Parathyroid adenoma (tissue), 2 donors: Measurements from ENCODE around the gene CACNA1C.

Source experiments
- H2AFZ ChIP-seq: fragments of 300-600 bp; sonication (generic); one replicate; pipeline ENCODE4 v1.7.0; 2017; ENCODE audit warnings: antibody characterized with exemption, mild to moderate bottlenecking
- H3K27ac ChIP-seq: fragments of 300-600 bp; sonication (generic); one replicate; pipeline ENCODE4 v1.7.0; 2017
- H3K27me3 ChIP-seq: fragments of 300-600 bp; sonication (generic); one replicate; pipeline ENCODE4 v1.7.0; 2017; ENCODE audit warnings: low read length; ENCODE audit not compliant: control insufficient read depth, insufficient read depth
- H3K36me3 ChIP-seq: fragments of 300-600 bp; sonication (generic); one replicate; pipeline ENCODE4 v1.7.0; 2017; ENCODE audit warnings: low read length; ENCODE audit not compliant: control insufficient read depth, insufficient read depth
- H3K4me1 ChIP-seq: fragments of 300-600 bp; sonication (generic); one replicate; pipeline ENCODE4 v1.7.0; 2017; ENCODE audit warnings: control low read depth
- H3K4me2 ChIP-seq: fragments of 300-600 bp; sonication (generic); one replicate; pipeline ENCODE4 v1.7.0; 2017; ENCODE audit warnings: low read length
- H3K4me3 ChIP-seq: fragments of 300-600 bp; sonication (generic); one replicate; pipeline ENCODE4 v1.7.0; 2017; ENCODE audit warnings: low read depth, low read length
- H3K79me2 ChIP-seq: fragments of 300-600 bp; sonication (generic); one replicate; pipeline ENCODE4 v1.7.0; 2017; ENCODE audit warnings: control low read depth
- H3K9ac ChIP-seq: fragments of 300-600 bp; sonication (generic); one replicate; pipeline ENCODE4 v1.7.0; 2017; ENCODE audit warnings: mild to moderate bottlenecking
- H3K9me3 ChIP-seq: fragments of 300-600 bp; sonication (generic); one replicate; pipeline ENCODE4 v1.7.0; 2017; ENCODE audit warnings: low read length; ENCODE audit not compliant: control insufficient read depth
- CTCF ChIP-seq: fragments of 300-600 bp; sonication (generic); IDR thresholded peaks from one replicate; pipeline ENCODE4 v1.7.0; 2017; ENCODE audit warnings: antibody characterized with exemption, mild to moderate bottlenecking
- donor health status: primary hyperparathyroidism.

Gene CACNA1C

GRCh38 chr12:2248087-2248900, 195.5 kb downstream of the CACNA1C start:
- no peaks in the 10 kb centered on the region for H3K4me1 ChIP-seq
- no peak overlapping the region for H3K4me2 ChIP-seq
- no peak overlapping the region for H3K27ac ChIP-seq
- H3K27me3 ChIP-seq = no peaks in the 10 kb centered on the region
- no peak overlapping the region for H3K4me3 ChIP-seq
- H3K9ac ChIP-seq = no peak overlapping the region
- TF ChIP-seq CTCF = no peak
- H3K36me3 ChIP-seq = no peaks in the 10 kb centered on the region
- H3K79me2 ChIP-seq = no peaks in the 10 kb centered on the region
- H3K9me3 ChIP-seq = no peaks in the 10 kb centered on the region
- no peak overlapping the region for H2AFZ ChIP-seq

- Histone ChIP-seq H2AFZ (no peak overlapping the region), H3K27ac (no peak overlapping the region)
Observed at GRCh38 chr12:2248901-2249381, 196.2 kb downstream of the CACNA1C start.

DNA sequence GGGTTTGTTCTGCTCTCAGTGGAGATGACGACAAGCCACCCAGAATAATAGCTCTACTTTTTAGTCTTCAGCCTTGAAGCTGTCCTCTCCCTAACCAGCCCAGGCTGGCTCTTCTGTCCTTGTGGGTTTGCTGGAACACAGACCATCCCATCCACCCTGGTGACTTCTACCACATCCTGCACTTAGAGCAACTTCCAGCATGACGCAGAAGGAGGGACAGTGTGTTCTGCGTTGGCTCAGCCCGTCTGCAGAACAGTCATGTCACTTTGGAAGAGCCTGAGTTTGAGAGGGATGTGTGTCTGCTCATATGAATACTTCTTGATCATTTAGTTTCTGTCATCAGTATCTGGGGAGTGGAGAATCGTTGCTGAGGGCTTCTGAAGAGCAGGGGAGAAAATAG, 198.0 kb downstream of the CACNA1C start:
- Histone ChIP-seq H2AFZ (no peak overlapping the region), H3K4me3 (no peak overlapping the region), H3K27me3 (no peaks in the 10 kb centered on the region), H3K4me1 (no peaks in the 10 kb centered on the region), H3K79me2 (no peaks in the 10 kb centered on the region), H3K9ac (no peak overlapping the region), H3K27ac (no peak overlapping the region), H3K36me3 (no peaks in the 10 kb centered on the region), H3K9me3 (no peaks in the 10 kb centered on the region), H3K4me2 (no peak overlapping the region)
- TF ChIP-seq CTCF = no peak

More at GRCh38 chr12:2248901-2249381, 196.2 kb downstream of the CACNA1C start:
- Histone ChIP-seq H3K27me3 (no peaks in the 10 kb centered on the region), H3K79me2 (no peaks in the 10 kb centered on the region), H3K4me2 (no peak overlapping the region), H3K4me3 (no peak overlapping the region), H3K9me3 (no peaks in the 10 kb centered on the region), H3K36me3 (no peaks in the 10 kb centered on the region), H3K4me1 (no peaks in the 10 kb centered on the region), H3K9ac (no peak overlapping the region)
- TF ChIP-seq CTCF = no peak

GRCh38 chr12:2251526-2252209, 198.9 kb downstream of the CACNA1C start:
- no peak overlapping the region for H3K4me3 ChIP-seq
- H3K36me3 ChIP-seq = no peaks in the 10 kb centered on the region
- no peaks in the 10 kb centered on the region for H3K9me3 ChIP-seq
- H2AFZ ChIP-seq = no peak overlapping the region
- H3K4me1 ChIP-seq = no peaks in the 10 kb centered on the region
- no peaks in the 10 kb centered on the region for H3K79me2 ChIP-seq
- no peak for TF ChIP-seq CTCF
- no peak overlapping the region for H3K9ac ChIP-seq
- no peaks in the 10 kb centered on the region for H3K27me3 ChIP-seq
- no peak overlapping the region for H3K27ac ChIP-seq
- H3K4me2 ChIP-seq = no peak overlapping the region
